ENCODE results near the gene SPEN. TPM values are rescaled to one million over a fixed set of nuclear protein-coding genes. Genes with fewer than 3 reads are reported as not detected.

Gene SPEN
- total and polyA plus RNA-seq, 9 of the 15 experiments (the other 6 are each of a cell fraction or from before 2014, with no cell fraction given), result 5.7 to 87.5 (median 27.2) TPM

GRCh38 chr1:15834406-15835204, 12.9 kb upstream of the SPEN start (continued):
- TF ChIP-seq ZSCAN32 (CRISPR knock-in tag; IDR thresholded peaks at IDR 0.05) (no peak), ZNF274 (IDR thresholded peaks at IDR 0.05; ENCODE audit: borderline replicate concordance, low read depth, low read length) (no peak), PBX2 (CRISPR knock-in tag; IDR thresholded peaks at IDR 0.05; ENCODE audit: low read depth) (no peak), PBX2 (tag; conservative IDR thresholded peaks at IDR 0.05; ENCODE audit: low read depth) (peak; percentile 82), ARNT (IDR thresholded peaks at IDR 0.05) (peak; percentile 60 to 61; a peak in 3 of 4 replicates), HMGN3 (IDR thresholded peaks at IDR 0.05; ENCODE audit: borderline replicate concordance, extremely low read depth, insufficient read length, low read depth, low read length) (peak; percentile 97), PCBP1 (IDR thresholded peaks at IDR 0.05; ENCODE audit: low read depth, low read length, poor library complexity, severe bottlenecking) (peak; percentile 93), SMARCA4 (IDR thresholded peaks at IDR 0.05) (peak; percentile 40), ZNF431 (CRISPR knock-in tag; IDR thresholded peaks at IDR 0.05) (peak; percentile 81), ZFP36 (IDR thresholded peaks at IDR 0.05; ENCODE audit: low read depth, low read length, partially characterized antibody) (no peak), HSF4 (CRISPR knock-in tag; IDR thresholded peaks at IDR 0.05; ENCODE audit: borderline replicate concordance) (no peak), RHOXF2B (CRISPR knock-in tag; conservative IDR thresholded peaks at IDR 0.05) (peak; percentile 84), FOXJ3 (CRISPR knock-in tag; IDR thresholded peaks at IDR 0.05) (no peak), FUS (optimal IDR thresholded peaks at IDR 0.05; ENCODE audit: low read depth, low read length) (peak; percentile 86), SMARCA5 (IDR thresholded peaks at IDR 0.05) (0 out of 2 replicates have a peak, but pooled peaks have one; percentile 31), THAP12 (CRISPR knock-in tag; IDR thresholded peaks at IDR 0.05) (peak; percentile 89)
- TF ChIP-seq, protein P1, sequence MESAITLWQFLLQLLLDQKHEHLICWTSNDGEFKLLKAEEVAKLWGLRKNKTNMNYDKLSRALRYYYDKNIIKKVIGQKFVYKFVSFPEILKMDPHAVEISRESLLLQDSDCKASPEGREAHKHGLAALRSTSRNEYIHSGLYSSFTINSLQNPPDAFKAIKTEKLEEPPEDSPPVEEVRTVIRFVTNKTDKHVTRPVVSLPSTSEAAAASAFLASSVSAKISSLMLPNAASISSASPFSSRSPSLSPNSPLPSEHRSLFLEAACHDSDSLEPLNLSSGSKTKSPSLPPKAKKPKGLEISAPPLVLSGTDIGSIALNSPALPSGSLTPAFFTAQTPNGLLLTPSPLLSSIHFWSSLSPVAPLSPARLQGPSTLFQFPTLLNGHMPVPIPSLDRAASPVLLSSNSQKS (CRISPR knock-in tag; IDR thresholded peaks at IDR 0.05), result no peak
- TF ChIP-seq, protein P2, sequence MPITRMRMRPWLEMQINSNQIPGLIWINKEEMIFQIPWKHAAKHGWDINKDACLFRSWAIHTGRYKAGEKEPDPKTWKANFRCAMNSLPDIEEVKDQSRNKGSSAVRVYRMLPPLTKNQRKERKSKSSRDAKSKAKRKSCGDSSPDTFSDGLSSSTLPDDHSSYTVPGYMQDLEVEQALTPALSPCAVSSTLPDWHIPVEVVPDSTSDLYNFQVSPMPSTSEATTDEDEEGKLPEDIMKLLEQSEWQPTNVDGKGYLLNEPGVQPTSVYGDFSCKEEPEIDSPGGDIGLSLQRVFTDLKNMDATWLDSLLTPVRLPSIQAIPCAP (CRISPR knock-in tag; IDR thresholded peaks at IDR 0.05; ENCODE audit: borderline replicate concordance), result peak; percentile 68; the same call in 1 of the 2 replicates
- TF ChIP-seq, protein P3, sequence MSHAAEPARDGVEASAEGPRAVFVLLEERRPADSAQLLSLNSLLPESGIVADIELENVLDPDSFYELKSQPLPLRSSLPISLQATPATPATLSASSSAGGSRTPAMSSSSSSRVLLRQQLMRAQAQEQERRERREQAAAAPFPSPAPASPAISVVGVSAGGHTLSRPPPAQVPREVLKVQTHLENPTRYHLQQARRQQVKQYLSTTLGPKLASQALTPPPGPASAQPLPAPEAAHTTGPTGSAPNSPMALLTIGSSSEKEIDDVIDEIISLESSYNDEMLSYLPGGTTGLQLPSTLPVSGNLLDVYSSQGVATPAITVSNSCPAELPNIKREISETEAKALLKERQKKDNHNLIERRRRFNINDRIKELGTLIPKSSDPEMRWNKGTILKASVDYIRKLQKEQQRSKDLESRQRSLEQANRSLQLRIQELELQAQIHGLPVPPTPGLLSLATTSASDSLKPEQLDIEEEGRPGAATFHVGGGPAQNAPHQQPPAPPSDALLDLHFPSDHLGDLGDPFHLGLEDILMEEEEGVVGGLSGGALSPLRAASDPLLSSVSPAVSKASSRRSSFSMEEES (CRISPR knock-in tag; IDR thresholded peaks at IDR 0.05), result peak; percentile 8; the same call in 1 of the 2 replicates

Data from K562 (cell line).